SU-DHL-6 (cell line): ENCODE results near the gene KNDC1.

ENCODE experiments used
- H2AFZ ChIP-seq: fragments of 200-600 bp; sonication (generic); 2 replicates; pipeline ENCODE4 v1.6.1; 2014; ENCODE audit warnings: low read depth, mild to moderate bottlenecking, moderate library complexity, mixed read lengths, antibody characterized with exemption, low read length; ENCODE audit not compliant: severe bottlenecking
- H3F3A ChIP-seq: fragments of 200-600 bp; shearing (Covaris generic); 2 replicates; pipeline ENCODE4 v1.6.0; 2016; ENCODE audit warnings: antibody characterized with exemption, mild to moderate bottlenecking; ENCODE audit not compliant: insufficient read depth
- H3K27ac ChIP-seq: fragments of 200-600 bp; sonication (generic); 2 replicates; pipeline ENCODE4 v1.5.1; 2016; ENCODE audit warnings: low read depth, mild to moderate bottlenecking, low read length, moderate library complexity, mixed read lengths
- H3K27me3 ChIP-seq: fragments of 200-600 bp; sonication (generic), shearing (Covaris generic); 2 replicates; pipeline ENCODE4 v1.6.0; 2014; ENCODE audit warnings: mild to moderate bottlenecking, low read length
- H3K36me3 ChIP-seq: fragments of 200-600 bp; sonication (generic); 2 replicates; pipeline ENCODE4 v1.6.1; 2014; ENCODE audit warnings: mild to moderate bottlenecking, low read length, mixed read lengths
- H3K4me2 ChIP-seq: fragments of 300-600, 200-600 bp; shearing (Covaris generic), sonication (generic); 2 replicates; pipeline ENCODE4 v1.6.0; 2014; ENCODE audit warnings: low read length, low read depth, mild to moderate bottlenecking; ENCODE audit not compliant: poor library complexity, severe bottlenecking
- H3K4me3 ChIP-seq: fragments of 200-600 bp; sonication (generic); 2 replicates; pipeline ENCODE4 v1.5.1; 2014; ENCODE audit warnings: antibody characterized with exemption, low read length, mild to moderate bottlenecking, mixed read lengths; ENCODE audit not compliant: insufficient read depth, poor library complexity, severe bottlenecking
- H3K79me2 ChIP-seq: fragments of 200-600 bp; sonication (generic); 2 replicates; pipeline ENCODE4 v1.6.1; 2014; ENCODE audit warnings: mild to moderate bottlenecking, low read length, moderate library complexity; ENCODE audit not compliant: insufficient read depth
- H3K9ac ChIP-seq: fragments of 200-600 bp; sonication (generic); 2 replicates; pipeline ENCODE4 v1.7.0; 2014; ENCODE audit warnings: mild to moderate bottlenecking, low read length
- H3K9me2 ChIP-seq: fragments of 200-600 bp; sonication (generic); replicated peaks from 2 replicates; pipeline ENCODE4 v1.6.1; 2014; ENCODE audit warnings: low read length; ENCODE audit not compliant: insufficient read depth
- H3K9me3 ChIP-seq: fragments of 200-600 bp; sonication (generic); 2 replicates; pipeline ENCODE4 v1.6.1; 2014; ENCODE audit warnings: low read length, mixed read lengths; ENCODE audit not compliant: insufficient read depth
- H4K20me1 ChIP-seq: fragments of 200-600 bp; sonication (generic); 2 replicates; pipeline ENCODE4 v1.6.1; 2014; ENCODE audit warnings: low read depth, mild to moderate bottlenecking, antibody characterized with exemption, low read length, moderate library complexity, mixed read lengths
- CTCF ChIP-seq: fragments of 200-600 bp; sonication (generic); IDR thresholded peaks from one replicate; pipeline ENCODE4 v1.5.1; 2017; ENCODE audit warnings: antibody characterized with exemption, mild to moderate bottlenecking, low read length, moderate library complexity; ENCODE audit not compliant: insufficient read depth, poor library complexity, severe bottlenecking
- EZH2phosphoT487 ChIP-seq: fragments of 200-600 bp; sonication (generic), shearing (Covaris generic); conservative IDR thresholded peaks from 2 replicates; pipeline ENCODE4 v1.6.1; 2018; ENCODE audit warnings: mild to moderate bottlenecking, antibody characterized with exemption, low read length, moderate library complexity, mixed read lengths

Gene KNDC1

GRCh38 chr10:133158437-133158755 lies 1.6 kb upstream of the KNDC1 start:
- H3K9ac ChIP-seq, result no peak overlapping the region

GRCh38 chr10:133158756-133159610 lies 1.0 kb upstream of the KNDC1 start:
- Histone ChIP-seq H3K79me2 (no peaks in the 10 kb centered on the region), H3K27ac (no peak overlapping the region), H3K9me2 (no peaks in the 10 kb centered on the region), H3F3A (no peaks in the 10 kb centered on the region), H3K4me2 (no peak overlapping the region), H4K20me1 (no peaks in the 10 kb centered on the region), H3K9me3 (no peaks in the 10 kb centered on the region), H3K4me3 (no peak overlapping the region), H3K9ac (no peak overlapping the region), H3K27me3 (no peaks in the 10 kb centered on the region), H3K36me3 (no peaks in the 10 kb centered on the region), H2AFZ (no peak overlapping the region)
- TF ChIP-seq CTCF, result no peak
- TF ChIP-seq EZH2phosphoT487, result no peak

More at GRCh38 chr10:133158437-133158755, 1.6 kb upstream of the KNDC1 start:
- Histone ChIP-seq H2AFZ (no peak overlapping the region), H3K4me2 (no peak overlapping the region), H3K4me3 (no peak overlapping the region), H3K27ac (no peak overlapping the region), H3K9me2 (no peaks in the 10 kb centered on the region), H3K79me2 (no peaks in the 10 kb centered on the region), H3K27me3 (no peaks in the 10 kb centered on the region), H3F3A (no peaks in the 10 kb centered on the region), H3K36me3 (no peaks in the 10 kb centered on the region), H4K20me1 (no peaks in the 10 kb centered on the region), H3K9me3 (no peaks in the 10 kb centered on the region)
- TF ChIP-seq CTCF (no peak), EZH2phosphoT487 (no peak)

GRCh38 chr10:133159611-133159949 lies 439 bp upstream of the KNDC1 start:
- H3K27me3 ChIP-seq, result no peaks in the 10 kb centered on the region

More at GRCh38 chr10:133159611-133159949, 439 bp upstream of the KNDC1 start:
- Histone ChIP-seq H3K4me2 (no peak overlapping the region), H2AFZ (no peak overlapping the region), H4K20me1 (no peaks in the 10 kb centered on the region), H3K27ac (no peak overlapping the region), H3K9ac (no peak overlapping the region), H3K9me3 (no peaks in the 10 kb centered on the region), H3K4me3 (no peak overlapping the region), H3F3A (no peaks in the 10 kb centered on the region), H3K36me3 (no peaks in the 10 kb centered on the region), H3K79me2 (no peaks in the 10 kb centered on the region), H3K9me2 (no peaks in the 10 kb centered on the region)
- TF ChIP-seq CTCF (no peak), EZH2phosphoT487 (no peak)
